MM.1S (cell line): ENCODE data around the gene ING5.

Experiments used
- DNase-seq: peaks from one replicate; pipeline ENCODE4 v3.0.0-alpha.2; 2015
- H2AFZ ChIP-seq: fragments of 300-600 bp; sonication (generic); 2 replicates; pipeline ENCODE4 v1.6.0; 2016; ENCODE audit warnings: antibody characterized with exemption, low read length
- H3F3A ChIP-seq: fragments of 300-600 bp; sonication (generic); 2 replicates; pipeline ENCODE4 v1.6.1; 2016; ENCODE audit warnings: mild to moderate bottlenecking, antibody characterized with exemption, low read length, moderate library complexity, mixed read lengths; ENCODE audit not compliant: insufficient read depth
- H3K27ac ChIP-seq: fragments of 300-600 bp; sonication (generic); 2 replicates; pipeline ENCODE4 v1.5.1; 2016; ENCODE audit warnings: mild to moderate bottlenecking, low read length
- H3K27me3 ChIP-seq: fragments of 300-600 bp; sonication (generic); replicated peaks from 2 replicates; pipeline ENCODE4 v1.6.0; 2016; ENCODE audit warnings: low read length; ENCODE audit not compliant: insufficient read depth
- H3K36me3 ChIP-seq: fragments of 300-600 bp; sonication (generic); replicated peaks from 2 replicates; pipeline ENCODE4 v1.6.1; 2016; ENCODE audit warnings: mild to moderate bottlenecking, low read length, mixed read lengths; ENCODE audit not compliant: insufficient read depth
- H3K4me1 ChIP-seq: fragments of 300-600 bp; sonication (generic); 2 replicates; pipeline ENCODE4 v1.6.1; 2016; ENCODE audit warnings: low read length, mixed read lengths
- H3K4me2 ChIP-seq: fragments of 300-600 bp; sonication (generic); 2 replicates; pipeline ENCODE4 v1.6.0; 2016; ENCODE audit warnings: low read depth, low read length
- H3K4me3 ChIP-seq: fragments of 300-600 bp; sonication (generic); 2 replicates; pipeline ENCODE4 v1.5.1; 2016; ENCODE audit warnings: low read length, mixed read lengths
- H3K79me2 ChIP-seq: fragments of 300-600 bp; sonication (generic); 2 replicates; pipeline ENCODE4 v1.6.1; 2016; ENCODE audit warnings: mixed run types, low read length, mixed read lengths
- H3K9ac ChIP-seq: fragments of 300-600 bp; sonication (generic); 2 replicates; pipeline ENCODE4 v1.6.1; 2016; ENCODE audit warnings: low read length, mixed read lengths
- H3K9me2 ChIP-seq: fragments of 300-600 bp; sonication (generic); replicated peaks from 2 replicates; pipeline ENCODE4 v1.6.1; 2016; ENCODE audit warnings: mild to moderate bottlenecking, low read length, mixed read lengths; ENCODE audit not compliant: insufficient read depth
- H3K9me3 ChIP-seq: fragments of 300-600 bp; sonication (generic); replicated peaks from 2 replicates; pipeline ENCODE4 v1.6.1; 2016; ENCODE audit warnings: mild to moderate bottlenecking, low read length, mixed read lengths; ENCODE audit not compliant: insufficient read depth
- H4K20me1 ChIP-seq: fragments of 300-600 bp; sonication (generic); 2 replicates; pipeline ENCODE4 v1.6.1; 2016; ENCODE audit warnings: mild to moderate bottlenecking, low read length, moderate library complexity, mixed read lengths; ENCODE audit not compliant: insufficient read depth
- EZH2 ChIP-seq: fragments of 300-600 bp; sonication (generic); optimal IDR thresholded peaks from 2 replicates; pipeline ENCODE3; 2017; ENCODE audit warnings: low read depth, mild to moderate bottlenecking, antibody characterized with exemption, low read length, mixed read lengths
- EZH2phosphoT487 ChIP-seq: fragments of 300-600 bp; sonication (generic); IDR thresholded peaks from 2 replicates; pipeline ENCODE4 v1.6.1; 2018; ENCODE audit warnings: antibody characterized with exemption, low read length
- TF ChIP-seq, protein P1 (sequence below): fragments of 300-600 bp; sonication (generic); IDR thresholded peaks from 2 replicates; pipeline ENCODE4 v1.5.1; 2016; ENCODE audit warnings: antibody characterized with exemption, low read length, mixed read lengths

Gene ING5

DNA sequence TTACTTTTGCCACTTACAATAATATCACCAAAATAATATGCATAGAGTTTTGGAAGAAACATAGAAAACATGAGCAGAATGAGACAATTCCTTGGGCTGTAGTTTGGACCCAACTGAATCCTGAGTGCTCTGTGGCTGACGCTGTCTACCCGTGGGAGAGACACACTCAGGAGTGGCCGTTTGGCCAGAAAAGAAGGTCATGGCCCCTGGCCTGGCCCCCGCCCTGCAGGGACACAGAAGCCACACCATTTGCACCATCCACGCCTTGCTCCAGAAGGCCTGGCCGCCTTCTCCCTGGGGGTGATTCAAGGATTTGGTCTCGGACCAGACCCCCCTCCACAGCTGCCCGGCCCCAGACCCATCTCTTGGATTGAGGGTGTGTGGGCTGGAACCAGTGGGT, 26.2 kb downstream of the ING5 start:
- H3K9me2 ChIP-seq = no peaks in the 10 kb centered on the region
- H3K9me3 ChIP-seq = no peaks in the 10 kb centered on the region
- H3K9ac ChIP-seq = no peak overlapping the region
- H3K27ac ChIP-seq = no peak overlapping the region
- no peak overlapping the region for H2AFZ ChIP-seq
- no peaks in the 10 kb centered on the region for H3K79me2 ChIP-seq
- H3K4me3 ChIP-seq = no peak overlapping the region
- no peaks in the 10 kb centered on the region for H3K36me3 ChIP-seq
- no peaks in the 10 kb centered on the region for H4K20me1 ChIP-seq
- no peaks in the 10 kb centered on the region for H3K4me1 ChIP-seq
- no peaks in the 10 kb centered on the region for H3F3A ChIP-seq
- no peak for TF ChIP-seq EZH2
- TF ChIP-seq EZH2phosphoT487 = no peak
- TF ChIP-seq, protein P1, sequence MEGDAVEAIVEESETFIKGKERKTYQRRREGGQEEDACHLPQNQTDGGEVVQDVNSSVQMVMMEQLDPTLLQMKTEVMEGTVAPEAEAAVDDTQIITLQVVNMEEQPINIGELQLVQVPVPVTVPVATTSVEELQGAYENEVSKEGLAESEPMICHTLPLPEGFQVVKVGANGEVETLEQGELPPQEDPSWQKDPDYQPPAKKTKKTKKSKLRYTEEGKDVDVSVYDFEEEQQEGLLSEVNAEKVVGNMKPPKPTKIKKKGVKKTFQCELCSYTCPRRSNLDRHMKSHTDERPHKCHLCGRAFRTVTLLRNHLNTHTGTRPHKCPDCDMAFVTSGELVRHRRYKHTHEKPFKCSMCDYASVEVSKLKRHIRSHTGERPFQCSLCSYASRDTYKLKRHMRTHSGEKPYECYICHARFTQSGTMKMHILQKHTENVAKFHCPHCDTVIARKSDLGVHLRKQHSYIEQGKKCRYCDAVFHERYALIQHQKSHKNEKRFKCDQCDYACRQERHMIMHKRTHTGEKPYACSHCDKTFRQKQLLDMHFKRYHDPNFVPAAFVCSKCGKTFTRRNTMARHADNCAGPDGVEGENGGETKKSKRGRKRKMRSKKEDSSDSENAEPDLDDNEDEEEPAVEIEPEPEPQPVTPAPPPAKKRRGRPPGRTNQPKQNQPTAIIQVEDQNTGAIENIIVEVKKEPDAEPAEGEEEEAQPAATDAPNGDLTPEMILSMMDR = no peak
- H3K4me2 ChIP-seq = no peak overlapping the region
- no peaks in the 10 kb centered on the region for H3K27me3 ChIP-seq
- DNase-seq = no peak

DNA sequence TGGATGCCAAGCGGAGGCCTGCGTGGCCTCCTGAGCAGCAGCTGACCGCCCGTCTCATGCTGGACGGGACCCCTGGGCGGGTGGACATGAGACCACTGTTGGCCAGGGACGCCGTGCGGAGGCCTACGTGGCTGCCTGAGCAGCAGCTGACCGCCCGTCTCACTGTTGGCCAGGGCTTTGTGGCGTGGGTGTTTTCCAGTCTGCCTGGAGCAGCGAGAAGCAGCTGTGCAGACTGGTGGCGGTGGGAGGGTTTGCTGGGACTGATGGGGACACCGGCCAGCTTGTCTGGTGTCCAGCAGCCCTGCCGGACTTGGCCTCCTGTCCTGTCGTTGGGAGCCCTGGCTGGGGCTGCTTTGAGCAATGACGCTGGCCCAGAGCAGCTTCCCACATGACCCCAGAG, 26.8 kb downstream of the ING5 start:
- Histone ChIP-seq H3K4me2 (no peak overlapping the region), H3K4me1 (no peaks in the 10 kb centered on the region), H3K9ac (no peak overlapping the region), H4K20me1 (no peaks in the 10 kb centered on the region), H2AFZ (no peak overlapping the region), H3K27ac (no peak overlapping the region), H3K9me3 (no peaks in the 10 kb centered on the region), H3K9me2 (no peaks in the 10 kb centered on the region), H3K4me3 (no peak overlapping the region), H3K36me3 (no peaks in the 10 kb centered on the region), H3K79me2 (no peaks in the 10 kb centered on the region), H3F3A (no peaks in the 10 kb centered on the region; the same call in 1 of the 2 replicates), H3K27me3 (no peaks in the 10 kb centered on the region)
- TF ChIP-seq EZH2 = no peak
- TF ChIP-seq EZH2phosphoT487 = no peak
- TF ChIP-seq, protein P1 = no peak
- no peak for DNase-seq

DNA sequence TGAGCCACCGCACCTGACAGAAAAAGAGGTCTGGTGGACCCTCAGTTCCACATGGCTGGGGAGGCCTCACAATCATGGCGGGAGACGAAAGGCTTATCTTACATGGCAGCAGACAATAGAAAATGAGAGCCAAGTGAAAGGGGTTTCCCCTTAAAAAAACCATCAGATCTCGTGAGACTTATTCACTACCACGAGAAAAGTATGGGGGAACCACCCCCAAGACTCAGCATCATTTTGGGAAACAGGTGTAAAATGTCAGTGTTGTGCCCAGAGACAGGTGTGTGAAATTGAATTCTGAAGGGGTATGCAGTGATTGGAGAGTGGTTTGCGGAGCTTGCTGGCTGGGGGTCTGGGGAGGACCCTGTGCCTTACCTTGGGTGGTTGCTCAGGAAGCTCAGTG, 28.0 kb downstream of the ING5 start:
- H3K27me3 ChIP-seq = no peaks in the 10 kb centered on the region

More for the DNA sequence above, 28.0 kb downstream of the ING5 start:
- Histone ChIP-seq H3F3A (no peaks in the 10 kb centered on the region; the same call in 1 of the 2 replicates), H3K79me2 (no peaks in the 10 kb centered on the region), H3K4me2 (no peak overlapping the region), H3K4me3 (no peak overlapping the region), H2AFZ (no peak overlapping the region), H4K20me1 (no peaks in the 10 kb centered on the region), H3K9ac (no peak overlapping the region), H3K36me3 (no peaks in the 10 kb centered on the region), H3K9me3 (no peaks in the 10 kb centered on the region), H3K4me1 (no peaks in the 10 kb centered on the region; the same call in 1 of the 2 replicates), H3K27ac (no peak overlapping the region), H3K9me2 (no peaks in the 10 kb centered on the region)
- no peak for TF ChIP-seq EZH2phosphoT487
- TF ChIP-seq, protein P1 = no peak
- no peak for TF ChIP-seq EZH2
- no peak for DNase-seq
